Keratinocyte (primary cell): Measurements from ENCODE around the gene BLOC1S6.

Source experiments
- EZH2 ChIP-seq: IDR thresholded peaks from one replicate; pipeline ENCODE4 v1.6.1; 2012; ENCODE audit warnings: inconsistent platforms, mild to moderate bottlenecking, low read length, moderate library complexity
- TF ChIP-seq, protein P1 (sequence below), 3 experiments: IDR thresholded peaks in 1 of 3; conservative IDR thresholded peaks in 1 of 3; optimal IDR thresholded peaks in 1 of 3; 2 replicates in 2 of 3; 3 replicates in 1 of 3; pipeline versions ENCODE3 to v1.5.1; 2011; ENCODE audit warnings: low read length in 3 of 3, mild to moderate bottlenecking in 3 of 3, moderate library complexity in 2 of 3, control low read depth in 1 of 3, inconsistent platforms in 1 of 3; ENCODE audit not compliant: insufficient read depth in 2 of 3; ENCODE audit errors: extremely low read depth in 1 of 3

GRCh38 chr15:45654749-45655148 lies 67.6 kb downstream of the BLOC1S6 start:
- TF ChIP-seq, protein P1, sequence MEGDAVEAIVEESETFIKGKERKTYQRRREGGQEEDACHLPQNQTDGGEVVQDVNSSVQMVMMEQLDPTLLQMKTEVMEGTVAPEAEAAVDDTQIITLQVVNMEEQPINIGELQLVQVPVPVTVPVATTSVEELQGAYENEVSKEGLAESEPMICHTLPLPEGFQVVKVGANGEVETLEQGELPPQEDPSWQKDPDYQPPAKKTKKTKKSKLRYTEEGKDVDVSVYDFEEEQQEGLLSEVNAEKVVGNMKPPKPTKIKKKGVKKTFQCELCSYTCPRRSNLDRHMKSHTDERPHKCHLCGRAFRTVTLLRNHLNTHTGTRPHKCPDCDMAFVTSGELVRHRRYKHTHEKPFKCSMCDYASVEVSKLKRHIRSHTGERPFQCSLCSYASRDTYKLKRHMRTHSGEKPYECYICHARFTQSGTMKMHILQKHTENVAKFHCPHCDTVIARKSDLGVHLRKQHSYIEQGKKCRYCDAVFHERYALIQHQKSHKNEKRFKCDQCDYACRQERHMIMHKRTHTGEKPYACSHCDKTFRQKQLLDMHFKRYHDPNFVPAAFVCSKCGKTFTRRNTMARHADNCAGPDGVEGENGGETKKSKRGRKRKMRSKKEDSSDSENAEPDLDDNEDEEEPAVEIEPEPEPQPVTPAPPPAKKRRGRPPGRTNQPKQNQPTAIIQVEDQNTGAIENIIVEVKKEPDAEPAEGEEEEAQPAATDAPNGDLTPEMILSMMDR (optimal IDR thresholded peaks at IDR 0.05 in 1 of 3, IDR thresholded peaks at IDR 0.05 in 1 of 3, conservative IDR thresholded peaks at IDR 0.05 in 1 of 3; ENCODE audit: extremely low read depth in 1 of 3, insufficient read depth in 2 of 3, low read length in 3 of 3) = no peak
- no peak for TF ChIP-seq EZH2
